PFSK-1 (cell line): ENCODE data around the gene HELZ.

Source experiments
- POLR2AphosphoS5 ChIP-seq: IDR thresholded peaks from 2 replicates; pipeline ENCODE4 v1.6.1; 2012; ENCODE audit warnings: low read depth, mild to moderate bottlenecking, control low read depth, low read length, moderate library complexity
- SIN3A ChIP-seq: IDR thresholded peaks from 2 replicates; pipeline ENCODE4 v1.6.1; 2012; ENCODE audit warnings: mild to moderate bottlenecking, low read length, moderate library complexity, borderline replicate concordance; ENCODE audit not compliant: insufficient read depth
- TAF1 ChIP-seq: IDR thresholded peaks from 2 replicates; pipeline ENCODE4 v1.6.1; 2012; ENCODE audit warnings: low read length, control low read depth, borderline replicate concordance; ENCODE audit not compliant: insufficient read depth
- TF ChIP-seq, protein P1 (sequence below), 2 experiments: IDR thresholded peaks; 2 replicates each; pipeline versions ENCODE4 v1.6.1 to v1.8.0; 2011 to 2012; ENCODE audit warnings: low read depth in 2 of 2, low read length in 2 of 2, control low read depth in 1 of 2, inconsistent platforms in 1 of 2, mild to moderate bottlenecking in 1 of 2, moderate library complexity in 1 of 2; ENCODE audit not compliant: insufficient read depth in 1 of 2

DNA sequence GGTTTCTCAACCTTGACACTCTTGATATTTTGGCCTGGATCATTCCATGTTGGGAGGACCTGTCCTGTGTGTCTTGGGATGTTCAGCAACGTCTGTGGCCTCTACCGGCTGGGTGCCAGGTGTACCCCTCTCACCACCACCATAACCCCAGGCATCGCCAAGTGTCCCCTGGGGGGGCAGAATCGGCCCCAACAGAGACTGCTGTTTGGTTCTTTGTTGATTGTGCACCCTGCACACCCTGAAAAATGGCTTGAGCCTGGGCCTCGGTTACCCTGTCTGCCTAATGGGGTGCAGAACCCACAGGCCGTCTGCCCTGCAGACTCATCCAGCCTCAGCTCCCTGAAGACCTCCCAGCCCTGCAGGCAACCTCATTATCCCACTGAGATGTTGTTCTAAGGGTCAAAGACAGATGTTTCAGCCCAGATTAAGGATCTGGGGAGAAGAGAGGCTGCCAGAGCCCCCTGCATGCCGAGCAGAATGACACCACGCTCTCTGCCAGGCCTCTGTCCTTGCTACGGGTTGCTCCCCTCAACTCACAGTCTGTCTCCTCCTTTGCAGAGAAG is 191.5 kb downstream of the HELZ start:
- TF ChIP-seq, protein P1, sequence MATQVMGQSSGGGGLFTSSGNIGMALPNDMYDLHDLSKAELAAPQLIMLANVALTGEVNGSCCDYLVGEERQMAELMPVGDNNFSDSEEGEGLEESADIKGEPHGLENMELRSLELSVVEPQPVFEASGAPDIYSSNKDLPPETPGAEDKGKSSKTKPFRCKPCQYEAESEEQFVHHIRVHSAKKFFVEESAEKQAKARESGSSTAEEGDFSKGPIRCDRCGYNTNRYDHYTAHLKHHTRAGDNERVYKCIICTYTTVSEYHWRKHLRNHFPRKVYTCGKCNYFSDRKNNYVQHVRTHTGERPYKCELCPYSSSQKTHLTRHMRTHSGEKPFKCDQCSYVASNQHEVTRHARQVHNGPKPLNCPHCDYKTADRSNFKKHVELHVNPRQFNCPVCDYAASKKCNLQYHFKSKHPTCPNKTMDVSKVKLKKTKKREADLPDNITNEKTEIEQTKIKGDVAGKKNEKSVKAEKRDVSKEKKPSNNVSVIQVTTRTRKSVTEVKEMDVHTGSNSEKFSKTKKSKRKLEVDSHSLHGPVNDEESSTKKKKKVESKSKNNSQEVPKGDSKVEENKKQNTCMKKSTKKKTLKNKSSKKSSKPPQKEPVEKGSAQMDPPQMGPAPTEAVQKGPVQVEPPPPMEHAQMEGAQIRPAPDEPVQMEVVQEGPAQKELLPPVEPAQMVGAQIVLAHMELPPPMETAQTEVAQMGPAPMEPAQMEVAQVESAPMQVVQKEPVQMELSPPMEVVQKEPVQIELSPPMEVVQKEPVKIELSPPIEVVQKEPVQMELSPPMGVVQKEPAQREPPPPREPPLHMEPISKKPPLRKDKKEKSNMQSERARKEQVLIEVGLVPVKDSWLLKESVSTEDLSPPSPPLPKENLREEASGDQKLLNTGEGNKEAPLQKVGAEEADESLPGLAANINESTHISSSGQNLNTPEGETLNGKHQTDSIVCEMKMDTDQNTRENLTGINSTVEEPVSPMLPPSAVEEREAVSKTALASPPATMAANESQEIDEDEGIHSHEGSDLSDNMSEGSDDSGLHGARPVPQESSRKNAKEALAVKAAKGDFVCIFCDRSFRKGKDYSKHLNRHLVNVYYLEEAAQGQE (IDR thresholded peaks at IDR 0.05; ENCODE audit: insufficient read depth in 1 of 2, low read depth in 2 of 2, low read length in 2 of 2): no peak
- TF ChIP-seq TAF1 (no peak), POLR2AphosphoS5 (no peak), SIN3A (no peak)
